CD4-positive, alpha-beta T cell treated with Interleukin-1 beta for 1 hour (primary cell): ENCODE data around the gene ANKRD13D.

Source experiments
- DNase-seq, 2 donors: peaks; one replicate each; pipeline ENCODE4 v3.0.0-alpha.2; 2020 to 2022

Gene ANKRD13D

DNA sequence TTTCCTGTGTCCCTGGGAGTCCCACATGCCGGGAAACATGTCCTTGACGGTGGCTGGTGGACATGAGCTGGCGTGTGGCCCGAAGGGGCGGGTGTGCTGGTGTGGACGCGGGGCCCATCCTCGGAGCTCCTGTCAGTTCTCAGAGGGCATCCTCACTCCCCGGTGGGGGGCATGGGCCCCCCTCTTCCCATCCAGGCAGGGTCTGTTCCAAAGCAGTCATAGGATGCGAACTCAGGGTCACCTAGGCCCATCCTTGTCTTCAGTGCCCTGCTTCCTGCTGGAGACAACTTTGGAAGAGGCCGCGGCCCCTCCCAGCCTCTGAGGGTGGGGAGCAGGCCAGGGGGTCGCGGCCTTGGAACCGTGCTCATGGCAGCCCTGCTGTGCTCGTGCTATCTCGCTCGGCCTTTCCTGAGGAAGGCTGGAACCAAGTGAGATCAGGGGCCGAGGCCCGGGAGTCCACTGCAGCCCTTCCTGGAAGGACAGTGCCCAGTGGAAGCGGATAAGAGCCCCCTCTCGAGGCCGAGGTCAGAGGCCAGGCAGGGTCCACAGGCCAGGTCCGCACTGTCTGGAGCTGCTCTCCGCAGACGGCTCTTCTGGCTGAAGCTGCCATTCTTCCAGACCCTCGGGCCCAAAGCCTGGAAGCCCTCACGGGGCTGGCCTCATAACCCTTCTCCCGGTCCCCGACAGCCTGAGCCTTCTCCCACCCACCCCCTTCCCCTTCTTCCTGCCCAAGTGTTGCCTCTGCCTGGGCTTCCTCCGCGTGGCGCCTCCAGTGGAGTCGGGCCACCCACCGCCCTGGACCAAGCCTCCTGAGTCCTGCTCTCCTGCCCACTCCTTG lies 14.1 kb upstream of the ANKRD13D start:
- DNase-seq = no peak

DNA sequence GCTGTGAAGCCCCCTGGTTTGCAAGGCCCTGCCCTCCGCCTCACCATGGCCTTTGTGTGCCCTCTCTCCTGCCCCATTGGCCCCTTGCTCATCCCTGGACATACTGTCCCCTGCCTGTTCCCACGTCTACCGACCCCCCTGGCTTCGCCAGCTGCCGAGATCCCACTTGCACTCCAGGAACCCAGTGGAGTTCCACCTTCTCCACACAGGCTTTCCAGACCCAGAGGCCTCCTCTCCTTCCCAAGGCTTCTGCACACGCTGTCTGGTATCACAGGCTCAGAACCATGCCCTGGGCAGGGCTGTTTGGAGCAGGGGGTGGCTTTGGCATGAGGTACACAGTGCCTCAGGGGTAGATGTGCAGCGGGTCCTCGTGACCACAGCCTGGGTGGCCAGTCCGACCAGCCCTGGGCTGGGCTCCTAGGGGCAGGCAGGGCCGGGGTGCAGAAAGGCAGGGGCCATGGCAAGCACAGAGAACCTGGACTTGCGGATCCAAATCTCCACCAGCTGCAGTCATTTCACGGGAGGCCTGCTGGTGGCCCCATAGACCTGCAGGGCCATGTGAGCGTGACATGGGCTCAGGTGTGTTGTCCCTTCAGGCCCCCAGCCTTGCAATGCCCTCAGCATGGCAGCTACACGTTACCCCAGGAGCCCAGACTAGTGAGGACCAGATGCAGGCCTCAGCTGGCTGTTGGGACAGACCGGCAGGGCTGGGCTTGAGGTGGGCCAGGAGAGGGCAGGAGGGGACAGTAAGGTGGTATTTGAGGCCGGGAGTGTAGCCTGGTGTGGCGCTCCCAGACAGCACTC lies 13.3 kb upstream of the ANKRD13D start:
- DNase-seq = no peak

DNA sequence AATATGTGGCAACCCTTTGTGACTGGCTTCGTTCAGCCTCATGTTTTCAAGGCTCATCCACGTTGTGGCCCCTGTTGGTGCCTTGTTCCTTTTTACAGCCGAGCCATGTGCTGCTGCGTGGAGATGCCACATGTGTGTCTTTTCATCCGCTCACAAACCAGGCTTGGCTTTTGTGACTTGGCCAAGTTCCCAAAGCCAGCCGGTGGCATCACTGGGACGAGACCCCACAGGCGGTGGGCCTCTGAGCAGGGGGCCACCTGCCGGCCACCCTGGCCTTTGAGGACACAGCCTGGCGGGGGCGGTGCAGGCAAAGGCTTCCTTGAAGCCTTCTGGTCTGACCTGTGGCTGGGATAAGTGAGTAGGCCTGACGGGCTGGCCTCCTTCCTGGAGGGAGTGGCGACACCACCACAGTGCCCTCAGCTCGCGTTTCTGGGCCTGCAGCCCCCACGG lies 12.3 kb upstream of the ANKRD13D start:
- peak; percentile 40 to 51 for DNase-seq

DNA sequence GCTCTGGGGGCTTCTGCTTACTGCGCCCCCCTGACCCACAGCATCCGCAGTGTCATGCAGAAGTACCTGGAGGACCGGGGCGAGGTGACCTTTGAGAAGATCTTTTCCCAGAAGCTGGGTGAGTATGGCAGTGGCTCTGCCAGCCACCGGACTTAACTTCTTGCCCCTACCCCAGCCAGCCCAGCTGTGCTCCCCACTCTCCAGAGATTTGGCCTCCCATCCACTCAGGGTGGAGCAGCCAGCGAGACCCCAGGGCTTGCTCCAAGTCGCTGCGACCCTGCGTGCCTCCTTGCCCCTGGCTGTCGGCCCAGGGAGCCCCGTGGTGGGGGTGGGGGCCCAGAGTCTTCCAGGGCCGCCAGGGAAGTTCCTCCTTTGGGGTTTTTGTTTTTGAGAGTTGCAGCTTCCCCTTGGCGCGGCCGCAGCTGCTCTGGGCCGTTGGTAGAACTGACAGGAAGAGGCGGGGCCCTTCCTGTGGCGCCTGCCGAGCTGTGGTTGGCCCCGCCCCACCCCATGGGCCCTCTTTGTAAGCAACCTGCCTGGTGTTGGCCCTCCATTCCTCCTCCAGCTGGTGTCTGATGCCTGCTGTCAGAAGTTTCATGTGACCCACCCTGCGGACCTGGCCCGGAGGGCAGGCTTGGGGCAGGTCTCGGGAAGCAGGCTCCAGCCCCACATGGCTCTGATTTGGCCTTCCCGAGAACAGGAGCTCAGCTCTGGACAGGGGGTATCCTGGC lies 11.7 kb upstream of the ANKRD13D start:
- DNase-seq = peak; percentile 93 to 96

DNA sequence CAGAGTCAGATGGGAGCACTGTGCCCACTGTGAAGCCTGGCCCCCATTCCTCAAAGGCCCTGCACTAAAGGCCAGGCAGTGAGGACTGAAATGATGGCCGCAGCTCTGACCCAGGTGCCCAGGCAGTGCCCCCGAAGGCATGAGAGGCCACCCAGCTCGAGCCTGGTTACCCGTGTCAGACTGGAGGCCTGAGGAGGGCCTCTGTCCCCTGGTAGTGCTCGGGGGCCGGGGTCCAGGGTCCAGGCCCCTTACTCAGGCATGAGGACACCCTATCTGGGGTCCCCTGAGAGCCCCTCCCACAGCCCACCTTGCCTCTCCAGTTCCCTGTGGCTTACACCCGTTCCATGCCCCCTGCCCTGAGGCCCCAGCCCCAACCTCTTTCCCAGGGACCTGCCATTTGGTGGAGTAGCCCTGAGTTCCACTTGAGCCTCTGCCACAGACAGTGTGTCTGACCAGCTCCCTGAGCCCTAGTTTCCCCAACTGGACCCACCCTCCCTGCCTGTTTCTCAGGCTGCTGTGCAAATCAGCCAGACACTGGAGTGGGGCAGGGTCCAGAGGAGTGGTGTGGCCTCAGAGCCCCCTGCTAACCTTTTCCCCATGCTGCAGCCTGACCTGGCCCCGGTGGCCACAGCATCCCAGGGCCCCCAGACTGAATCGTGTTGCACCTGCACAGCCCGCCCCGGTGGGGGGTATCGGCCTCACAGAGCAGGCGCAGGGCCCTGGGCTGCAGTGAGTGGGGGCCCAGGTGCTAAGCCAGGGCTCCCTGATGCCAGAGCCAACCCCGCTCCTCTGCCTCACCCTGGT lies 10.8 kb upstream of the ANKRD13D start:
- DNase-seq = no peak

DNA sequence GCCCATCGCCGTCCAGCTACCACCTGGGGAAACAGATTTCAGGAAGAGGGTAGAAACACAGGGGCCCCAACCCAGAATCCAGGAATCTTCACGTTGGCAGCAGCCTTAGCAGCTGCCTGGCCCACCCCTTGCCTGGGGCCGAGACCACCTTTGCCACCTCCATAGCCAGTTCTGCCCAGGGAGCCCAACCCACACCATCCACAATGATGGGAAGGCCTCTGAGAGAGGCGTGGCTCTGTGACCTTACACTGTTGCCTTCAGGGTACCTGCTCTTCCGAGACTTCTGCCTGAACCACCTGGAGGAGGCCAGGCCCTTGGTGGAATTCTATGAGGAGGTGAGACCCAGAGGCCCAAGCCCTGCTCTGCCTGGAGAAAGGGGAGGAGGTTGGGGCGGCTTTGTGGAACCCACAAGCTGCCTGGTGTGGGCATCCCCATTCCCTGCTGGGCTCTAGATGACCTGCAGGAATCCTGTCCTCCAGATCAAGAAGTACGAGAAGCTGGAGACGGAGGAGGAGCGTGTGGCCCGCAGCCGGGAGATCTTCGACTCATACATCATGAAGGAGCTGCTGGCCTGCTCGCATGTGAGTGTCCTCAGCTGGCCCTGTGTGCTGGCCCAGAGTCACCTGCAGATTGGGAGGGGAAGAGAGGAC lies 10.0 kb upstream of the ANKRD13D start:
- no peak for DNase-seq

DNA sequence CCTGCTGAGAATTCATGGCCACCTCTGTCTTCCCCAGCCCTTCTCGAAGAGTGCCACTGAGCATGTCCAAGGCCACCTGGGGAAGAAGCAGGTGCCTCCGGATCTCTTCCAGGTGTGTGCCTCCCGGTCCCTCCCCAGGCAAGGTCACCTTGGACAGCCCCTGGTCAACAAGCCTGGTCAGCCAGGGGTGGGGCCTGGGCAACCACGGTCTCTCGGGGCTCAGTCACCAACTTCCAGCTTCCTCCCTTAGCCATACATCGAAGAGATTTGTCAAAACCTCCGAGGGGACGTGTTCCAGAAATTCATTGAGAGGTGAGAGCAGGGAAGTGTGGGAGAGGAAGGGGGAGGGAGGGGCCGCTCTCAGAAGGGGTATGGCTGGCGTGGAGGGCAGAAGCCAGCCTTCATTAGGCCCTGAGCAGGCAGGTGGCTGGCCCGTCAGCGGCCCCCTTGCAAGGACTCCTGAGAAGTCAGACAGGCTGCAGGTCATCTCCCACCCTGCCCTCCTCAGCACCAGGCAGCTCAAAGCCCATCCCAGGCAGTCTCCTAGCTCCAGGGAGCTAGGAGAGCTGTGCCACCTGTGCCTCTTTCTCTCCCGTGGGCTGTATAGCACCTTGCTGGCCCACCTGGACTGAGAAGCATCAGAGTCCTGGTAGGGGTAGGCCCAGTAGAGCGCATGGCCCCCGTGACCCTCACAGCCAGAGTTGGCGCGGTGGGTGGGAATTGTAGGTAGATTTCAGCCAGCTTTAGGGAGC lies 9.3 kb upstream of the ANKRD13D start:
- DNase-seq = no peak

DNA sequence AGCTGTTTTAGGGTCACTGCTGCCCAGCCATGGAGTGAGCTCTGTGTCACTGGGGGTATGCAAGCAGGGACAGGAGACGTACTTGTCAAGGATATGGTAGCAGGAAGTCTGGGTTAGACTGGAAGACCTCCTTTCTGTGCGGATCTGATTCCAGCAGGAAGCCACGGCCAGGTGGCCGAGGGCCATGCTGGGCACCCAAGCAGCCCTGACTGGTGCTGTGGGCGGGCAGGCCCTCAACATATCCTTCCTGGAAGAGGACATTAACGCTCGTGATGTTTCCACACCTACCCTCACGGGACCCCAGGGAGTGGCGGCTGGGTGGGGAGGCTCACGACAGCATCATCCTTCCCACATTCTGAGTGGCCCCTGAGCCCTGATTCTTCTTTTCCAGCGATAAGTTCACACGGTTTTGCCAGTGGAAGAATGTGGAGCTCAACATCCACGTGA lies 8.7 kb upstream of the ANKRD13D start:
- no peak for DNase-seq

DNA sequence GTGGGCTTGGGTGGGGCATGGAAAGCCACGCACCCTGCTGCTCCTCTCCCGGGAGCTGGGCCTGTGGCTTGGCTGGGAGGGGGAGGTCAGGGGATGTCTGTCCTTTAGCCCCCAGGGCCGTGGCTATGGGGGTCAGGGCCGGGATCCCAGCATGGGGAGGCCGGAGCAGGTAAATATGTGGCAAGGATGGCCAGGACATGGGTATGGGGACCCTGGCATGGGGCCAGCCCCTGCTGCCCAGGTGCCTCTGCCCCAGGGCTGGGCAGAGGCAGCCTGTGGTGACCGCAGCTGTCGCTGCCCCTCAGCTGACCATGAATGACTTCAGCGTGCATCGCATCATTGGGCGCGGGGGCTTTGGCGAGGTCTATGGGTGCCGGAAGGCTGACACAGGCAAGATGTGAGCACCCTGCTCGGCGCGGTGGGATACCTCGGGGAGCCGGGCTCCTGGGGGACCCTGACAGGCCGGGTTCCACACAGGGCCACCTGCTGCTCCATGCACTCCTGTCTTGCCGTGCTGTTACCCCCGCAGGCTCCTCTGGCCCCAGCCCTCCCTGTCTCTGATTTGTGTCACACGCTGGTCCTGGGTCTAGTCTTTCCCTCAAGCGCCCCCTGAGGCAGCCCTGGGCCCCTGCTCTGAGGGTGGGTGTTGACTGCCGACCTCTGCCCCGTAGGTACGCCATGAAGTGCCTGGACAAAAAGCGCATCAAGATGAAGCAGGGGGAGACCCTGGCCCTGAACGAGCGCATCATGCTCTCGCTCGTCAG lies 8.1 kb upstream of the ANKRD13D start:
- DNase-seq = no peak

DNA sequence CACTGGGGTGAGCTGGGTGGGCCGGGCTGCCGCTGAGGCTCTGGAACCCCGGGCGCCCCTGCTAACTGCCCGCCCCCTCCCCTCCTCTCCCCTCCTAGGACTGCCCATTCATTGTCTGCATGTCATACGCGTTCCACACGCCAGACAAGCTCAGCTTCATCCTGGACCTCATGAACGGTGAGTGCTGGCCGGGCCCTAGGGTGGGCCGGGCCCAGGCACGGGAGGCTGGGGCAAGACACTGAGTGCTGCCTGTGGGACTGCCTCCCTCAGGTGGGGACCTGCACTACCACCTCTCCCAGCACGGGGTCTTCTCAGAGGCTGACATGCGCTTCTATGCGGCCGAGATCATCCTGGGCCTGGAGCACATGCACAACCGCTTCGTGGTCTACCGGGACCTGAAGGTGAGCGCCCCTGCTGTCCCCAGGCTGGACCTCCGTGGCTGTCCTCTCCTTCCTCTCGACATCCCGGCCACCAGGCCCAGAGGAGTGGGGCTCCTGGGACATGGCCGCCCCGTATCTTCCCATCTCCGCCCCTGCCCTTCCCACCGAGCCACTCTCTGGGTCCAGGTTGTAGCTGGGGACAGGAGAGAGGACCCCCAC lies 7.5 kb upstream of the ANKRD13D start:
- no peak for DNase-seq

DNA sequence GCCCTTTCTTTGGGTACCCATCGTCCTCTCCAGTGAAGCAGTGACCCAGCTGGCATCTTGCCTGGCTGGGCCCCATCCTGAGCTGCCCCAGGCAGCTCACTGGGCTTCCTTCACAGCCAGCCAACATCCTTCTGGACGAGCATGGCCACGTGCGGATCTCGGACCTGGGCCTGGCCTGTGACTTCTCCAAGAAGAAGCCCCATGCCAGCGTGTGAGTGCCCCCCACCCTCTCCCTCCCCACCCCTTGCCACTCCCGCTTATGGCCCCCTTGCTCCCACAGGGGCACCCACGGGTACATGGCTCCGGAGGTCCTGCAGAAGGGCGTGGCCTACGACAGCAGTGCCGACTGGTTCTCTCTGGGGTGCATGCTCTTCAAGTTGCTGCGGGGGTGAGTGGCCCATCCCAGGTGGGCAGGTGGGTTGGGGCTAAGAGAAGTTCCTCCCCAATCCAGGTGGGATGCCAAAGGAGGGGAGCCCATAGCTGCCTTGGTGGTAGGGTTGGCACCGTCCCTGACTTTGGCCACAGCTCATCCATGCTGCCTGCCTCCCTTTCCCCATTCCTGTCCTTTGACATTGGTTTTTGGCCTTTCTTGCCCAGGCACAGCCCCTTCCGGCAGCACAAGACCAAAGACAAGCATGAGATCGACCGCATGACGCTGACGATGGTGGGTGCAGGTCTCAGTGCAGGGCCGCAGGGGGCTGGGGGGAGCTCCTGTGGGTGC lies 6.8 kb upstream of the ANKRD13D start:
- no peak for DNase-seq

DNA sequence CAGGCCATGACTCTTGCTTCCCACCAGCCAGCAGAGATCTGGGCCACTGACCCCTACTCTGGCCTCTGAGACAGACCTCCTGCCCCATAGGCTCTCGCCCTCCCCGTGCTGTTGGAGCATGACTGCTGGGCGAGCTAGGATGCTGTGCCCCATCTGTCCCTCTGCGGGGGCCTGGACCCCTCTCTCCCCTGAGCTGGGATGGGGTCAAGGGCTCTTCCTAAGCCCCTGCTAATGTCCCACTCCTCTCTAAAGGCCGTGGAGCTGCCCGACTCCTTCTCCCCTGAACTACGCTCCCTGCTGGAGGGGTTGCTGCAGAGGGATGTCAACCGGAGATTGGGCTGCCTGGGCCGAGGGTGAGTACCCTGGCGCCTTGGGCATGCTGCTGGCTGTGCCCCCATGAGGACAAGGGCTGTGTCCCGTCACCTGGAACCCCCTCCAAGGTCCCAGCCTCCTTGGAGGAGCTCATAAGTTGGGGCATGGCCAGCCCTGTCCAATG lies 6.2 kb upstream of the ANKRD13D start:
- DNase-seq = no peak

DNA sequence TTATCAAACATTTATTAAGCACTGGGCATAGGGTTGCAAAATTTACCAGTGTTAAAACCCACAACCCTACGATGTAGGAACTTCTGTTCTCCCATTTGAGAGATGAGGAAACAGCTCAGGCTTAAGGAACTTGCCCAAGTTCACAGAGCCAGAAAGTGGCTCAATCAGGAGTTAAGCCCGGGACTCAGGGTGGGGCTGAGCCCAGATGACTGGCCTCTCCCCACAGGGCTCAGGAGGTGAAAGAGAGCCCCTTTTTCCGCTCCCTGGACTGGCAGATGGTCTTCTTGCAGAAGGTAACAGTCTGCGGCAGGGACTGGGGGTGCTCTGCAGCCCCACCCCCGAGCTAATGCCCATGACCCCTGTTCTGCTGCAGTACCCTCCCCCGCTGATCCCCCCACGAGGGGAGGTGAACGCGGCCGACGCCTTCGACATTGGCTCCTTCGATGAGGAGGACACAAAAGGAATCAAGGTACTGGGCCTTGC lies 5.6 kb upstream of the ANKRD13D start:
- peak in 1 of 2 donors; percentile 44 for DNase-seq

DNA sequence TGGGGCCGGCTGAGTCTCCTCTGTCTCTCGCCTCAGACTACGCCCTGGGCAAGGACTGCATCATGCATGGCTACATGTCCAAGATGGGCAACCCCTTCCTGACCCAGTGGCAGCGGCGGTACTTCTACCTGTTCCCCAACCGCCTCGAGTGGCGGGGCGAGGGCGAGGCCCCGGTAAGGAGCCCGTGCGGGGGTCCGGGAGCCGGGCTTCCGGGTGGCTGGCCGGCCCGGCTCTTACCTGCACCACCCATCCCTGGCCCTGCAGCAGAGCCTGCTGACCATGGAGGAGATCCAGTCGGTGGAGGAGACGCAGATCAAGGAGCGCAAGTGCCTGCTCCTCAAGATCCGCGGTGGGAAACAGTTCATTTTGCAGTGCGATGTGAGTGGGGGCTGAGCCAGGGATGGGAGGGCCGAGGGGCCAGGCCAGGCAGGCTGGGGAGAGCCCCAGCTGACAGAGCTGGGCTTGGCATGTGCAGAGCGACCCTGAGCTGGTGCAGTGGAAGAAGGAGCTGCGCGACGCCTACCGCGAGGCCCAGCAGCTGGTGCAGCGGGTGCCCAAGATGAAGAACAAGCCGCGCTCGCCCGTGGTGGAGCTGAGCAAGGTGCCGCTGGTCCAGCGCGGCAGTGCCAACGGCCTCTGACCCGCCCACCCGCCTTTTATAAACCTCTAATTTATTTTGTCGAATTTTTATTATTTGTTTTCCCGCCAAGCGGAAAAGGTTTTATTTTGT lies 4.1 kb upstream of the ANKRD13D start:
- no peak for DNase-seq

DNA sequence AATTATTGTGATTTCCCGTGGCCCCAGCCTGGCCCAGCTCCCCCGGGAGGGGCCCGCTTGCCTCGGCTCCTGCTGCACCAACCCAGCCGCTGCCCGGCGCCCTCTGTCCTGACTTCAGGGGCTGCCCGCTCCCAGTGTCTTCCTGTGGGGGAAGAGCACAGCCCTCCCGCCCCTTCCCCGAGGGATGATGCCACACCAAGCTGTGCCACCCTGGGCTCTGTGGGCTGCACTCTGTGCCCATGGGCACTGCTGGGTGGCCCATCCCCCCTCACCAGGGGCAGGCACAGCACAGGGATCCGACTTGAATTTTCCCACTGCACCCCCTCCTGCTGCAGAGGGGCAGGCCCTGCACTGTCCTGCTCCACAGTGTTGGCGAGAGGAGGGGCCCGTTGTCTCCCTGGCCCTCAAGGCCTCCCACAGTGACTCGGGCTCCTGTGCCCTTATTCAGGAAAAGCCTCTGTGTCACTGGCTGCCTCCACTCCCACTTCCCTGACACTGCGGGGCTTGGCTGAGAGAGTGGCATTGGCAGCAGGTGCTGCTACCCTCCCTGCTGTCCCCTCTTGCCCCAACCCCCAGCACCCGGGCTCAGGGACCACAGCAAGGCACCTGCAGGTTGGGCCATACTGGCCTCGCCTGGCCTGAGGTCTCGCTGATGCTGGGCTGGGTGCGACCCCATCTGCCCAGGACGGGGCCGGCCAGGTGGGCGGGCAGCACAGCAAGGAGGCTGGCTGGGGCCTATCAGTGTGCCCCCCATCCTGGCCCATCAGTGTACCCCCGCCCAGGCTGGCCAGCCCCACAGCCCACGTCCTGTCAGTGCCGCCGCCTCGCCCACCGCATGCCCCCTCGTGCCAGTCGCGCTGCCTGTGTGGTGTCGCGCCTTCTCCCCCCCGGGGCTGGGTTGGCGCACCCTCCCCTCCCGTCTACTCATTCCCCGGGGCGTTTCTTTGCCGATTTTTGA lies 3.3 kb upstream of the ANKRD13D start:
- DNase-seq = peak; percentile 45 to 60

DNA sequence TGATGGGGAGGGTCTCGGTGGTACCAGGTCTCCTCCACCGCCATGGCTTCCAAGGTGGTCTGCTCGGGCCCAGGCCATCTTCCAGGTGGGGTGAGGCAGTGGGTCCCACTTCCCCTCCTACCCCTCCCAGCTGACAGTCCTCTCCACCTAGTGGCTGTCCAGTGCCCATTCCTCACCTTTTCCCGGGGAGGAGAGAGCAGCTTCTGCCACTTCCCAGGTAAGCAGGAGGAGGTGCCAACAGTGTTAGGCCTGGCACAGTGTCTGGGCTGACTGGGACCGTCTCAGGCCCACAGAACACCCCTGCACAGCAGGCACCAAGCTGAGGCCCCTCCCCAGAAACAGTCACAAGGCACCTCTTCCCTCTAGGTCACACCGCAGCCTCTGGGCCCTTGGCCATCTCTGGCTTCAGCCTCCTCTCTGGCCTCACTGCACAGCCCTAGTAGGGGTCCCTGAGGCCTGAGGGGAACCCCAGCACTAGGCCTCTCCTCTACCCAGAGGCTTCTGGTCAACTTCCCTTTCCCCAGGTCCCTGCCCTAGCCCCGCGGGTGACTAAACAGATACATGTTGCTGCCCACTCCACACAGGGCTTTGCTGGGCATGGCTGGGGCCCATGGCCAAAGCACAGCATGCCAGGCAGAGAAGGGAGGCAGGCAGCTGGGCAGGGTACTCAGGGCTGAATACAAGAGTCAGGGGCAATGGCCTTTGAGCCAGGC lies 2.3 kb upstream of the ANKRD13D start:
- DNase-seq = peak in 1 of 2 donors; percentile 66
